ENCODE results near the gene SYNJ2.

The SYNJ2 gene

DNA sequence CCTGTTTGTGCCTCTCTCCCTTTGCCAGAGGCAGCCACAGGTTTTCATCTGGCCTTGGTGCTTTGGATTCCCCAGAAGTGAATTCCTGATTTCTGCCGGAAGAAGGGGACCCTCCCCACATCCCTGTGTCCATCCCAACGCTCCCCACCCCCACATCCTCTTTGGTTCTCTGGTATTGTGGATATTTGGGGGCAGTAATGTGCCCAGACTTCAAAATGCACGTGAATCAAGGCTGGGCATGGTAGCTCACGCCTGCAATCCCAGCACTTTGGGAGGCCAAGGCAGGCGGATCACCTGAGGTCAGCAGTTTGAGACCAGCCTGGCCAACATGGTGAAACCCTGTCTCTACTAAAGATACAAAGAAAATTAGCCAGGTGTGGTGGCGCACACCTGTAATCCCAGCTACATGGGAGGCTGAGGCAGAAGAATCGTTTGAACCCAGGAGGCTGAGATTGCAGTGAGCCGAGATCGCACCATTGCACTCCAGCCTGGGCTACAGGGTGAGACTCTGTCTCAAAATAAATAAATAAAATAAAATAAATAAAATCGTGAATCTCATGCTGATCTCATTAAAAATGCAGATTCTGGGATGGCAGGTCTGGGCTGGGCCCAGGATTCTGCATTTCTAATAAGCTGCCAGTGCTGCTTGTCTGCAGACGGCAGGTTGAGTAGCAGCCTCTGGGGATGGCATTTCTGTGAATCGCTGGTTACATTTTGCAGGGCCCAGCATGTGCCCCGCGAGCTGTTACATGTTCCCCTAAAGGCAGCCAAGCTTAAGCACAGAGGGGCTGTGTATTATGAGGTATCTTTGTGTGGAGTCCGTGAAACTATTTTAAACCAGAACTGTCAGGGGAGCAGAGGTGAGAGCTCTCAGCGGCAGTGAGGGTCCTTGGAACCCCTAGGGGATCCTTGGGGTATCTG is 49.0 kb downstream of the SYNJ2 start:
- DNase-seq: no peak

GRCh38 chr6:158031381-158032353 is 50.0 kb downstream of the SYNJ2 start:
- no peak for DNase-seq

- DNase-seq: no peak
Observed at GRCh38 chr6:158032354-158032733, 50.7 kb downstream of the SYNJ2 start.

- DNase-seq: no peak
Observed at GRCh38 chr6:158033077-158033750, 51.6 kb downstream of the SYNJ2 start.

GRCh38 chr6:158033751-158034702 is 52.4 kb downstream of the SYNJ2 start:
- DNase-seq: no peak

GRCh38 chr6:158036261-158036660 is 54.6 kb downstream of the SYNJ2 start:
- no peak for DNase-seq

GRCh38 chr6:158037021-158037420 is 55.4 kb downstream of the SYNJ2 start:
- DNase-seq: no peak

- DNase-seq: no peak
Observed at GRCh38 chr6:158037771-158038170, 56.1 kb downstream of the SYNJ2 start.

DNA sequence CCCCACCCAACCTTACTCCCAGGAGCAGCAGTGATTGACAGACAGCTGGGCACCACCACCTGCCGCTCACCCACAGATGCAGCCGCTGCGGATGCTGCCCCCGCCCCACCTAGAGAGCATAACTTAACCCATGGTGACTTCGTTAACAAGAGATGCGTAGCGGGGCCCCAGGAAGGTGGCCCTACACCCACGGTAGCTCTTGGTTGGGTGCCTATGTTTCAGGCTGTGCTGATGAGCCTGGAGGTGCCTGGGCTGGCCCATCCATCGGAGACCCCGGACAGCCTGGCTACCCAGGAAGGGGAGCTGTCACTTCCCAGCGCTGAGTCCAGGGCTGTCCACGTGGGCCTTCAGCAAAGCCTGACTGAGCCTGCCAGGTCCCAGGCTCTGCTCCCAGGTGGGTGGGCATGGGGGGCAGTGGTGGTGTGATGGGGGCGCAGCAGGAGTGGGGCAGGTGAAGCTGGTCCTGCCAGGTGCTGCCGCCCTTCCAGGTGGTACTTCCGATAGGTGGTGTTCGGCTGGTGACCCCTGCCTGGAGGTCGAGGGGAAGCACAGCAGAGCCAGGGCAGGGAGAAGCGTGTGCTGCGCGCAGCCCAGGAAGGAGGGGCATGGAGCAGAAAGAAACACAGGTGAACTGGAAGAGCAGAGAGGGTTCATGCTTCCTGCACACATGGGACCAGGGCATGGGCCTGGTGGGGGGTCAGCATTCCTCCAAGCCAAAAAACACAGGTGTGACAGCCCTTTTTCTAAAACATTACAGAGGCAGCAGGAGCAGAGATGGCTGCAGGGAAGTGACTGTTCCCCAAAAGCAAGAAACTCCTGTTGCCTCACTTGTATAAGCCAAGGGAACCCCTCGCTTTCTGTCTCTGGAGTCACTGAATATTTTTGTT is 56.9 kb downstream of the SYNJ2 start:
- no peak for DNase-seq

DNA sequence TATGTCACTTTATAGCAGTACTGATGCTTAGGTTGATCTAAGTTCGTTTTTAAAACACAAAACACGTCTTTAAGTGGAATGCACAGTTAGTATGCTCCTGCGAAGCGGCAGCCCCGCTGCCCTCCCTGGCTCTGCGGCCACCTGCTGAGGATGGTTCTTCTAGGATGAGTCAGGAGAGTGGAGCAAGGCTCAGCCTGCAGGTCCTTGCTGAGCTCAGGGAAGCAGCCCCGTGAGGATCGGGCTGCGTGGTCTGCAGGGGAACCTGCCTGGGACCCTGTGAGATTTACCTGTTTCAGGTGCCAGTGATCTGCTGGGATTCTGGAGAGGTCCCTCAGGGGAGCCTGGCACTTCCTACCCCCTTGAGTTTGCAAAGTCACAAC is 57.5 kb downstream of the SYNJ2 start:
- DNase-seq: no peak

DNA sequence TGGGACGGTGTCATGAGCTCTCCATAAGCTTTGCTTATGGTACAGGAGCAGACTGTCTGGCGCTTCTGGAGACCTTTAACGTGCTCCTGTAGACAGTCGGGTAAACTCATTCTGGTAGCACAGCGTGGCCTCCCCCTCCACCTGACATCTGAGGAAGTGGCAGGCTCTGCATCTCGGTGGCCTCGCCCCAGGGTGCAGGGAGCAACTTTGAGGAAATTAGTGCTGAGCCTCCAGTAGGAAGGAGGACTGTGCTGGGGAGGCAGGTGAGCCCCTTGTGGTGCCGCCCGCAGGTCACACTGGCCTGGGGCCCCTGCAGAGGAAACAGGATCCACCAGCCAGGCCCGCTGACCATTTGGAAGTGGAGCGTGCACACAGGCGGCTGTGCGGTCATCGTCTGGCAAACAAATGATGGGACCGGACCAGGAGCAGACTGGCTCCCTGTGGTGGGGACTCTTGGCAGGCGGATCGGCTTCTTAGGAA is 57.9 kb downstream of the SYNJ2 start:
- no peak for DNase-seq

DNA sequence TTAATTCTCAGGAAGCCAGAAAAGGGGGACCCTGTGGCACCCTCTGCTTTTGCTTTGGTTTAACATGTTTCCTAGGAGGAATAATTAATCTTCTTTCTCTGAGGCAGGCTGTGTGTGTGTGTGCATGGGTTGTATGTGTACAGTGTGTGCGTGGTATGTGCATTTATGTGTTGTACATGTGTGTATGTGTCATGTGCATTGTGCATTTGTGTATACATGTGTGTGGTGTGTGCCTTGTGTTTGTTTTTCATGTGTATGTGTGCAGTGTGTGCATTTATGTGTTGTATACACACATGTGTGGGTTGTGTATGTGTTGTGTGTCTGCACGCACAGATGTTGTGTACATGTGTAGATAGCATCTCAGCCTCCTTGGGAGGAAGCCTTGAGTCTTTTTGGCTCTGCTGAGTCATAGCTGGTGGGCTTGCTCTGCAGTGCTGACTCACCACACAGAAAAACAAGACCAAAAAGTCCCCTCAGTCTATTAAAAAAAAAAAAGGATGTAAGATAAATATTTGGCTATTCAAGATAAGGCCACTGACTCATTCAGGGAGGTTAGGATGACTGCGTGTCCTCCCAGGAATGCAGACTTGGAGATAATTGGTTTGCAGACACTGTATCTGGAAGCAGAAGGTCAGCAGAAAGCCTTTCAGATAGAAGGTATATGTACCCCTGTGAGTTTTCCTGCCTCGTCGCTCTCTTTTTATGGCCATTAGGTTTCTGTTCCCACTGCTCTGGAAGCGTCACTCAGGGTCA is 58.6 kb downstream of the SYNJ2 start:
- DNase-seq: peak in 1 of 2 experiments; percentile 64

GRCh38 chr6:158040804-158041347 is 59.2 kb downstream of the SYNJ2 start:
- no peak for DNase-seq

- DNase-seq: no peak
Observed at GRCh38 chr6:158041370-158041769, 59.7 kb downstream of the SYNJ2 start.

DNA sequence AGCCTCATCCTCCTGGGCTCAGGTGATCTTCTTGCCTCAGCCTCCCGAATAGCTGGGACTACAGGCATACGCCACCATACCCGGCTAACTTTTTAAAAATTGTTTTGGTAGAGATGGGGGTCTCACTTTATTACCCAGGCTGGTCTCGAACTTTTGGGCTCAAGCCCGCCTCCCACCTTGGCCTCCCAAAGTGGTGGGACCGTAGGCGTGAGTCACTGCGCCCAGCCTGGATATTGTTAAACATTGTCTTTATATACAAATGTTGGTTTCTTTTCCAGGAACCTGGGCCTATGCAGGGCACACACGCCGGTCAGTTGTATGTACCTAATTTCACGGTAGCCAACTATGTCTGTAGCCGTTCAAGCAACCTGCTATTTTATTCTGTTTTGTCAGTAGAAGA is 60.1 kb downstream of the SYNJ2 start:
- no peak for DNase-seq

DNA sequence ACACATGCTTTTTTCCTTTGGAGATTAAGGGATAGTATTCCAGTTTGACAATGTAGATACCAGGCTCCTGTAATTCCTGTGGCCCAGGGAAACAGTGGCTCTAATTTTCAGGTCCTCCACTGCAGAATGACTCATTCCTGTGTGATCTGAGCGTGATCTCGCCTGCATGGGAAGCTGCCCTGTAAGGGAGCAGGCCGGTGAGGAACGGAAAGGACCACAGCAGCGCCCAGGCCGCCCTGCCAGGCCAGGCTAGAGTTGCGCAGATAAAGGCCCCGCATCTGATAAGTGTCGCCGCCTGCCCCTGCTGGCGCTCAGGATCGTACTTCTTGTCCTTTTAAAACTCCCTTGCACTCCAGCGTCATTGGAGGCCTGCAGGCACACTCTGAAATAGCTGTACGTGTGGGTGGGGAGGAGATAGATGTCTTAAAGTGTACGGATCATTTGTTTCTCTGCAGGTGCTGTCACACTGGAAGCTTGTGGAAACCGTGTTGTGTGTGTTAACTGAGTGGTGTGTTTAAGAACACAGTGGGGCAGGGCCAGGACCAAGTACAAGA is 60.7 kb downstream of the SYNJ2 start:
- no peak for DNase-seq

DNA sequence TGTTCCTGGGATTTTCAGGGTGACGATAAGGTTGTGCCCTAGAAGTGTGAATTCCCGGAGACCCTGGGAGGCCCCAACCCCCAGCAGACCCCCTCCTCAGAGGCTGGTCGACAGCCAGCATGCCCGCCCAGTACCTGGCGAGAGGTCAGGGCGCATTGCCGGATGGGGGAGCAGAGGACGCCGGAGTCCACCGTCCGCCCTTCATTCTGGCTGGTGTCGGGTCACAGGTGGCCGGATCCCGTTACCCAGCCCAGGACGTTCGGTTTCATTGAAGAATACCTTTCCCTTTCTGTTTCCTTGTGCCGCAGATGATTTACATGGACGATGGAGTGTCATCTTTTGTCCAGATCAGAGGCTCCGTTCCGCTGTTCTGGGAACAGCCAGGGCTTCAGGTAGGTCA is 61.3 kb downstream of the SYNJ2 start:
- DNase-seq: no peak

- no peak for DNase-seq
Observed at GRCh38 chr6:158043586-158044524, 62.2 kb downstream of the SYNJ2 start.
